HG03439 (cell line): ENCODE measurements around the gene TBC1D3I.
"Not testable (repeated sequence)": the region's sequence is repeated elsewhere in the genome, so short reads cannot be mapped to it uniquely, and the experiment has no call there.

Source experiments
- ATAC-seq: cut with Tn5 transposase; IDR thresholded peaks from one replicate; pipeline ENCODE4 v1.9.1; 2021; ENCODE audit warnings: mild to moderate bottlenecking, moderate library complexity; ENCODE audit not compliant: unreplicated experiment

The TBC1D3I gene

DNA sequence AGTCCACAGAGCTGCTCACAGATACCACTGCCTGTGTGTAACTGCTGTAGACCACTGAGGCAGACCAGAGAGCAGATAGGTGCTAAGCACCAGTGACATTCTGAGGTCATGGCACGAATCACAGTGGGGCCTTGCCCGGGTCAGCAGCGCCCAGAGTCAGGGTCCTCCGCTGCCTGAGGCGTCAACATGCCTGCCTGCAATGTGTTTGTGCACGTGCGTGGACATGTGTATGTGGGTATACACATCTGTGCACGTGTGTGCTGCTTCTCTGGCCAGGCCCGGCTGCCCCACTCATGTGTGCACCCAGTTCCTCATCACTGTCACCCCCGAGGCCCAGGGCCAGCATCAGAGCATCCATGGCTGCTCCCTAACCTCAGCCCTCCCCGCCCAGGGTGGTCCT, at the start of gene TBC1D3I:
Gene TBC1D3I, minus strand, starts transcription at position 101 of the 400 bp plus-strand sequence. CDS start 1,585 bp downstream, outside the sequence.
- ATAC-seq = not testable (repeated sequence)

- ATAC-seq = not testable (repeated sequence)
Observed at GRCh38 chr17:36295161-36295560, 30.8 kb upstream of the TBC1D3I start.

DNA sequence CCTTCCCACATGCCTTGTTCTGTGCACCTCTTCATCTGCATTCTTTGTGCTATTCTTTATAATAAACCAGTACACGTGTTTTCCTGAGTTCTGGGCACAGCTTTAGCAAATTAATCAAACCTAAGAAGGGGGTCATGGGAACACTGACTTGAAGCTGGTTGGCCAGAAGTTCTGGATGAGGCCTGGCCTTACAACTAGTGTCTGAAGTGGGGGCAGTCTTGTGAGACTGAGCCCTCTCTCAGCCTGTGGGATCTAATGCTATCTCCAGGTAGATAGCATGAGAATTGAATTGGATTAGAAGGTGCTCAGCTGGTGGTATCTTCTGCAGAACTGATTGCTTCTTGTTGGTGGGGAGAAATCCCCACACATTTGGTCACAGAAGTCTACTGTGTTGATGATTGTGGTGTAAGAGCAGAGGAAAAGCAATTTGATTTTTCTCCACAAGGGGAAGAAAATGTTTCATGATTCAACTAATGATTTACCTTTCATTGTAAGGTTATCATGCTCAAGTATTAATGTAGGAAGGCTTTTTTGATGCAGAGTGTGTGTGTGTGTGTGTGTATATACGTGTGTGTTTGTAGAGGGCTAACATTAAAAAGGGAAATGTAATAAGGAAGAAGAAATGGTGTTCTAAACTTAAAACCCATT, 25.7 kb upstream of the TBC1D3I start:
- ATAC-seq = not testable (repeated sequence)

- not testable (repeated sequence) for ATAC-seq
Observed at GRCh38 chr17:36284219-36284618, 19.8 kb upstream of the TBC1D3I start.

DNA sequence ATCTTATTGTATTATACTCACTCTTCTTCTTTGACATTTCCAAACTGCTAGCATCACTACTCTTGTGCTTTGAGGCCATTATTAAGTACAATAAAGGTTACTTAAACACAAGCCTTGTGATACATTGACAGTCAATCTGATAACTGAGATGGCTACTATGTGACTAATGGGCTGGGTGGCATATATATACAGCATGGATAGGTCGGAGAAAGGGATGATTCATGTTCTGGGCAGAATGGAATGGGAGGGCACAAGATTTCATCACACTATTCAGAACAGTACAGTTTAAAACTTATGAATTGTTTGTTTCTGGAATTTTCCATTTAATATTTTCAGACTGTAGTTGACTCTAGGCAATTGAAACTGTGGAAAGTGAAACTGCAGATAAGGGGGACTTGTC, 18.9 kb upstream of the TBC1D3I start:
- not testable (repeated sequence) for ATAC-seq

DNA sequence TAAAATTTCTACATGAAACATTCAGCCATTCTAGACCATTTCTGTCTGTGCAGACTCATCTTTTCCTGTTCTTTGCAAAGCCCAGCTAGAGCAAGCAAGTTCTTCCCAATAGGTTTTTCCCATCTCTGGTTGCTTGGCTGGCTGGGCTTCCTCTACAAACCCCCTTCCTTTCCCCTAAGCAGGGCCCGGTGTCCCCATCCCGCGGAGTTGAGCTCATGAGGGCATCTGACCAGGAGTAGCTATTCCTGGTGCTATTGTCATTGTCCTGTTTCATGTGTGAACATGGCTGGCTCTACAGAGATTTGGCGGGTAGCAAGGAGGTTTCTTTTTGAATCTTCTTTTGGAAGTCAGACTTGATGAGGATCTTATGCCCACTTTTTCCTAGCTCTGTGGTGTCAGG, 22.3 kb downstream of the TBC1D3I start:
- ATAC-seq = not testable (repeated sequence)

DNA sequence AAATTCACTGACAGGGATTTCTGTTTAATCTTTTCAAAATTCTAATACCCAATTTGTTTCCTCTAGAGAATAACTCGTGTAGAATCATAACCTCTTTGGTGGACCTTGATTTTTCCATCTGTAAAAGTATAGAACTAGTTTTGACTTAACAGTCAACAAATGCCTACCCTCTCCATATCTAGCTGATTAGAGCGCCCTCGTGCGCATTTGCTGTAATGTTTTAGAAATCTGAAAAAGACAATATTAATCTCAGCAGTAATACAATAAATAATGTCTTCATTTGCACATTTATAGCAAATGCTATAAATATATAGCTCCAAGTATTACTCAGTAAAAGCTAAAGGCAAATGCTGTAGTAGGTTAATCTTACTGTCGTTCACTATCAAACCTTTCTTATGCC, 34.7 kb downstream of the TBC1D3I start:
- not testable (repeated sequence) for ATAC-seq

DNA sequence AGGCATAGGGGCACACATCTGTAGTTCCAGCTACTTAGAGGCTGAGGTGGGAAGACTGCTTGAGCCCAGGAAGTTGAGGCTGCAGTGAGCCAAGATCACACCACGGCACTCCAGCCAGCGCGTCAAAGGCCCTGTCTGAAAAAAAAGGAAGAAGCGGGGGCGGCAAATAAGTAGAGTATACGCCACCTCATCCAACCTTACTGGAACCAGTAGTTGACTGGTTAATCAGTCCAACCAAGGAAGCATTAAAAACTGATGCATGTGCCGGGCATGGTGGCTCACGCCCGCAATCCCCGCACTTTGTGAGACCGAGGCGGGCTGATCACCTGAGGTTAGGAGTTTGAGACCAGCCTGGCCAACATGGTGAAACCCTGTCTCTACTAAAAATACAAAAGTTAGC, 41.4 kb downstream of the TBC1D3I start:
- not testable (repeated sequence) for ATAC-seq

DNA sequence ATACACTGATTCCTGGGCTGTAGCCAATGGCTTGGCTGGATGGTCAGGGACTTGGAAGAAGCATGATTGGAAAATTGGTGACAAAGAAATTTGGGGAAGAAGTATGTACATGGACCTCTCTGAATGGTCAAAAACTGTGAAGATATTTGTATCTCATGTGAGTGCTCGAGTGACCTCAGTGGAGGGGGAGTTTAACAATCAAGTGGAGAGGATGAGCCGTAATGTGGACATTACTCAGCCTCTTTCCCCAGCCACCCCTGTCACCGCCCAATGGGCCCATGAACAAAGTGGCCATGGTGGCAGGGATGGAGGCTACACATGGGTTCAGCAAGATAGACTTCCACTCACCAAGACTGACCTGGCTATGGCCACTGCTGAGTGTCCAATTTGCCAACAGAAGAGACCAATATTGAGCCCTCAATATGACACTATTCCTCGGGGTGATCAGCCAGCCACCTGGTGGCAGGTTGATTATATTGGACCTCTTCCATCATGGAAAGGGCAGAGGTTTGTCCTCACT, 42.7 kb downstream of the TBC1D3I start:
- ATAC-seq = not testable (repeated sequence)

DNA sequence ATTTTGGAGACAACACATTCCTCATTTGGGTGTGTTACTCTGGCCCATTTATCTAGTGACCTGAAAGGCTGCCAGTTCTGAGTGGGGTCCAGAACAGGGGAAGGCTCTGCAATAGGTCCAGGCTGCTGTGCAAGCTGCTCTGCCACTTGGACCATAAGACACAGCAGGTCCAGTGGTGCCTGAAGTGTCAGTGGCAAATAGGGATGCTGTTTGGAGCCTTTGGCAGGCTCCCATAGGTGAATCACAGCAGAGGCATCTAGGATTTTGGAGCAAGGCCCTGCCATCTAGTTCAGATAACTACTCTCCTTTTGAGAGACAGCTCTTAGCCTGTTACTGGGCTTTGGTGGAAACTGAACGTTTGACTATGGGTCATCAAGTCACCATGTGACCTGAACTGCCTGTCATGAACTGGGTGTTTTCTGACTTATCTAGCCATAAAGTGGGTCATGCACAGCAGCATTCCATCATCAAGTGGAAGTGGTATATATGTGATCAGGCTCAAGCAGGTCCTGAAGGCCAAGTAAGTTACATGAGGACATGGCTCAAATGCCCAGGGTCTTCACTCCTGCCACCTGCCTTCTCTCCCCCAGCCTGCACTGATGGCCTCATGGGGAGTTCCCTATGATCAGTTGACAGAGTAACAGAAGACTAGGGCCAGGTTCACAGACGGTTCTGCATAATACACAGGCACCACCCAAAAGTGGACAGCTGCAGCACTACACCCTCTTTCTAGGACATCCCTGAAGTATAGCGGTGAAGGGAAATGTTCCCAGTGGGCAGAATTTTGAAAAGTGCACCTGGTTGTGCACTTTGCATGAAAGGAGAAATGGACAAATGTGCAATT, 43.4 kb downstream of the TBC1D3I start:
- ATAC-seq = not testable (repeated sequence)

GRCh38 chr17:36219556-36219955, 44.8 kb downstream of the TBC1D3I start:
- ATAC-seq = not testable (repeated sequence)

GRCh38 chr17:36215406-36216308, 48.7 kb downstream of the TBC1D3I start:
- not testable (repeated sequence) for ATAC-seq

GRCh38 chr17:36214918-36215317, 49.5 kb downstream of the TBC1D3I start:
- ATAC-seq = no peak

GRCh38 chr17:36213695-36214094, 50.7 kb downstream of the TBC1D3I start:
- no peak for ATAC-seq

GRCh38 chr17:36212966-36213365, 51.4 kb downstream of the TBC1D3I start:
- ATAC-seq = no peak

GRCh38 chr17:36212272-36212605, 52.1 kb downstream of the TBC1D3I start:
- ATAC-seq = no peak

DNA sequence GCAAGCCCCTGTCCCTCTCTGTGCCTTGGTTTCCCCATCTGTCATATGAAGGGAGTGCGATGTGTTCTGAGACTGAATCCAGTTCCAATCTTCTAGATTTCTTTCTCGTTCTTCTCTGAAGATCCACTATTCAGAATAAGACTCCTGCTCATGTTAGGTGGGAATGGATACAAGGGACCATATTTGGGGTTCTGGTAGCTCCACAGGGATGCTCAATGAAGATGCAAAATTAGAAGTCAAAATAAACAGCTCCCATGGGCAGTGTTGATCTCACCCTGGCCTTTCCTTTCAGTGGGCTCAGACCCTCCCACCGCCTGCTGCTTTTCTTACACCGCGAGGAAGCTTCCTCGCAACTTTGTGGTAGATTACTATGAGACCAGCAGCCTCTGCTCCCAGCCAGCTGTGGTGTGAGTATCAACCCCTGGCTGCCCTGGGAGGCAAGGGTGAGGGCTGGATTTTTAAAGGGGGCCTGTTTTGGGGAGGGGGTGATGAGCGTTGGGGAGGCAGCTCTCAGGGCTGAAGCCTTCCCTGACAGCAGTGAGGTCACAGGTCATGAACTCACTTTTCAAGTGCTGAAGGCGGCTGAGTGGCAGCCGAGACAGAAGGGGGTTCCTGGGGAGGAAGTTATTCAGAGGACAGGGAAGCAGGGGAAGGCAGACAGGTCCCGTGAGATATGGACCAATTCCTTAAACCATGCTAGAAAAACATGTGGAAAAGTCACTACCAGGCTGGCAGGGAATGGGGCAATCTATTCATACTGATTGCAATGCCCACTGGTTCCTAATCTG, 52.7 kb downstream of the TBC1D3I start:
- ATAC-seq = not testable (repeated sequence)

- ATAC-seq = peak; percentile 65
Observed at GRCh38 chr17:36210439-36211211, 53.7 kb downstream of the TBC1D3I start, which contains the start of gene CCL4L2. Gene CCL4L2, plus strand, starts transcription at chr17:36211063.

DNA sequence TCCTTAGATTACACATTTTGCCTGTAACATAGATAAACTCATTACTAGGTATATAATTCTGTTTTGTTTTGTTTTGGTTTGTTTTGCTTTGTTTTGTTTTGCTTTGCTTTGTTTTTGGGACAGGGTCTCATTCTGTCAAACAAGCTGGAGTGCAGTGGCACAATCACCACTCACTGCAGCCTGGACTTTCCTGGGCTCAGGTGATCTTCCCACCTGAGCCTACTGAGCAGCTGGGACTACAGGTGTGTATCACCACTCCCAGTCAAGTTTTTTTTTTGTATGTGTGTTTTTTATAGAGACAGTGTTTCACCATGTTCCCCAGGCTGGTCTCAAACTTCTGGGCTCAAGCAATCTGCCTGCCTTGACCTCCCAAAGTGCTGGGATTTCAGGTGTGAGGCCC, 54.8 kb downstream of the TBC1D3I start:
- ATAC-seq = no peak
